Transverse colon (tissue), 4 donors: ENCODE results near the gene L3MBTL4.

Experiments used
- EP300 ChIP-seq: sonication (generic); formaldehyde crosslinking; IDR thresholded peaks from one replicate; pipeline ENCODE4 v1.6.1; 2017; ENCODE audit warnings: antibody characterized with exemption, low read depth
- POLR2A ChIP-seq: fragments of 450-650 bp; IDR thresholded peaks from one replicate; pipeline ENCODE4 v1.6.1; 2016; ENCODE audit warnings: antibody characterized with exemption, mild to moderate bottlenecking, moderate library complexity
- POLR2AphosphoS5 ChIP-seq, 3 donors: sonication (generic); formaldehyde crosslinking; IDR thresholded peaks; one replicate each; pipeline ENCODE4 v1.6.1; 2016; ENCODE audit warnings: antibody characterized with exemption in 3 of 3
- TF ChIP-seq, protein P1 (sequence below), 5 experiments: fragments of 200-600 bp in 3 of 5; fragments of 450-650 bp in 2 of 5; sonication (generic) in 3 of 5; IDR thresholded peaks; 1 replicate in 2 of 5; 2 replicates in 3 of 5; pipeline ENCODE4 v1.5.1; 2016 to 2017; ENCODE audit warnings: antibody characterized with exemption in 5 of 5, inconsistent platforms in 3 of 5, mild to moderate bottlenecking in 2 of 5, moderate library complexity in 1 of 5

DNA sequence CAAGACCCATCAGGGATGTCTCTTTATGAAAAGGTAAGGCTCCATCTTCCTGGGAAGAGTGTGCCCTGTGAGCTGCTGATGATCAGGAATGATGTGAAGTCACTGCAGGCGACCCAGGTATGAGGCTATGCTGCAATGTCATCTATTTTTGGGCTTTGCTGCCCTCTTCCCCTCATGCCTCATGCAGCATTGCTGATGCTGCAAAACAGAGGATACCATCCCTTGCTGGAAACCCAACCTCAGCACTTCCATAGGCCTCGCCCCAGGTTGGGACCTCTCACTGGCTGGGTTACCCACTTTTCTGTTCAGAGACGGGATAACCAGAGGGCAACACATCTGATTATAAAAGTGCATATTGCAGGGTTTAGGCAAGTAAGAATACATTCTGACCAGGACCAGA lies 255.8 kb downstream of the L3MBTL4 start:
- TF ChIP-seq, protein P1, sequence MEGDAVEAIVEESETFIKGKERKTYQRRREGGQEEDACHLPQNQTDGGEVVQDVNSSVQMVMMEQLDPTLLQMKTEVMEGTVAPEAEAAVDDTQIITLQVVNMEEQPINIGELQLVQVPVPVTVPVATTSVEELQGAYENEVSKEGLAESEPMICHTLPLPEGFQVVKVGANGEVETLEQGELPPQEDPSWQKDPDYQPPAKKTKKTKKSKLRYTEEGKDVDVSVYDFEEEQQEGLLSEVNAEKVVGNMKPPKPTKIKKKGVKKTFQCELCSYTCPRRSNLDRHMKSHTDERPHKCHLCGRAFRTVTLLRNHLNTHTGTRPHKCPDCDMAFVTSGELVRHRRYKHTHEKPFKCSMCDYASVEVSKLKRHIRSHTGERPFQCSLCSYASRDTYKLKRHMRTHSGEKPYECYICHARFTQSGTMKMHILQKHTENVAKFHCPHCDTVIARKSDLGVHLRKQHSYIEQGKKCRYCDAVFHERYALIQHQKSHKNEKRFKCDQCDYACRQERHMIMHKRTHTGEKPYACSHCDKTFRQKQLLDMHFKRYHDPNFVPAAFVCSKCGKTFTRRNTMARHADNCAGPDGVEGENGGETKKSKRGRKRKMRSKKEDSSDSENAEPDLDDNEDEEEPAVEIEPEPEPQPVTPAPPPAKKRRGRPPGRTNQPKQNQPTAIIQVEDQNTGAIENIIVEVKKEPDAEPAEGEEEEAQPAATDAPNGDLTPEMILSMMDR (IDR thresholded peaks at IDR 0.05) = no peak
- TF ChIP-seq EP300 = no peak
- no peak for TF ChIP-seq POLR2A
- no peak for TF ChIP-seq POLR2AphosphoS5 (IDR thresholded peaks at IDR 0.05)
